GM21737 (cell line): Measurements from ENCODE around the gene DZANK1.
"Not testable (repeated sequence)": the region's sequence is repeated elsewhere in the genome, so short reads cannot be mapped to it uniquely, and the experiment has no call there.

Experiments used
- ATAC-seq: cut with Tn5 transposase; IDR thresholded peaks from one replicate; pipeline ENCODE4 v1.9.1; 2021; ENCODE audit warnings: mild to moderate bottlenecking, moderate library complexity; ENCODE audit not compliant: unreplicated experiment

The DZANK1 gene

GRCh38 chr20:18443886-18444285 lies 22.9 kb downstream of the DZANK1 start:
- ATAC-seq: no peak

GRCh38 chr20:18440403-18440802 lies 26.4 kb downstream of the DZANK1 start:
- no peak for ATAC-seq

GRCh38 chr20:18436847-18437246 lies 30.0 kb downstream of the DZANK1 start:
- ATAC-seq: no peak

GRCh38 chr20:18431206-18431605 lies 35.6 kb downstream of the DZANK1 start:
- no peak for ATAC-seq

GRCh38 chr20:18430172-18430826 lies 36.5 kb downstream of the DZANK1 start:
- ATAC-seq: no peak

- ATAC-seq: no peak
Observed at GRCh38 chr20:18428490-18429173, 38.2 kb downstream of the DZANK1 start.

- no peak for ATAC-seq
Observed at GRCh38 chr20:18427214-18427613, 39.6 kb downstream of the DZANK1 start.

GRCh38 chr20:18421608-18422007 lies 45.2 kb downstream of the DZANK1 start:
- no peak for ATAC-seq

GRCh38 chr20:18416486-18416885 lies 50.3 kb downstream of the DZANK1 start:
- no peak for ATAC-seq

- ATAC-seq: no peak
Observed at GRCh38 chr20:18414140-18414539, 52.7 kb downstream of the DZANK1 start.

- ATAC-seq: no peak
Observed at GRCh38 chr20:18412221-18412901, 54.5 kb downstream of the DZANK1 start.

GRCh38 chr20:18405826-18406225 lies 61.0 kb downstream of the DZANK1 start:
- no peak for ATAC-seq

- ATAC-seq: no peak
Observed at GRCh38 chr20:18404172-18404571, 62.7 kb downstream of the DZANK1 start.

GRCh38 chr20:18403269-18403668 lies 63.6 kb downstream of the DZANK1 start:
- ATAC-seq: no peak

- no peak for ATAC-seq
Observed at GRCh38 chr20:18401305-18401704, 65.5 kb downstream of the DZANK1 start.

GRCh38 chr20:18400460-18400859 lies 66.4 kb downstream of the DZANK1 start:
- no peak for ATAC-seq

GRCh38 chr20:18398713-18399112 lies 68.1 kb downstream of the DZANK1 start:
- ATAC-seq: not testable (repeated sequence)

- ATAC-seq: no peak
Observed at GRCh38 chr20:18397030-18397429, 69.8 kb downstream of the DZANK1 start.

GRCh38 chr20:18395544-18395943 lies 71.3 kb downstream of the DZANK1 start:
- no peak for ATAC-seq

- no peak for ATAC-seq
Observed at GRCh38 chr20:18394363-18394762, 72.5 kb downstream of the DZANK1 start.

- ATAC-seq: no peak
Observed at GRCh38 chr20:18391686-18392085, 75.1 kb downstream of the DZANK1 start.

GRCh38 chr20:18390201-18390600 lies 76.6 kb downstream of the DZANK1 start:
- no peak for ATAC-seq
